HepG2 (cell line): Measurements from ENCODE around the gene PTPN14. TPM values are rescaled to one million over a fixed set of nuclear protein-coding genes. Genes with fewer than 3 reads are reported as not detected.

ENCODE experiments used
- ATAC-seq: fragments of 200-7000 bp; cut with Tn5 transposase; 3 replicates; pipeline ENCODE4 v1.9.1; 2020; ENCODE audit warnings: mild to moderate bottlenecking, moderate library complexity
- BruUV-seq: library from RNA; stranded (reverse); fragments of 400-500 nt; replicated peaks from 2 replicates; lab custom pipeline; 2021; lab: Mats Ljungman, UMichigan
- CTCF ChIA-PET: fragments of 300-600 bp; formaldehyde crosslinking; extraction: SDS; loops from one replicate; lab custom pipeline; 2021; ENCODE audit warnings: low total read pairs, inconsistent platforms, low intra/inter-chr PET ratio; lab: Yijun Ruan, JAX
- POLR2A ChIA-PET: fragments of 350-600 bp; sonication (Branson Sonifier 250); formaldehyde crosslinking; loops from one replicate; lab custom pipeline; 2020; ENCODE audit warnings: antibody characterized with exemption, inconsistent platforms; lab: Yijun Ruan, JAX
- DNase-seq: peaks from one replicate; pipeline ENCODE4 v3.0.0-alpha.2; 2015; ENCODE audit warnings: low spot score
- FAIRE-seq: peaks from 3 replicates; lab custom pipeline; 2011; peaks lifted over from hg19 to GRCh38; lab: Jason Lieb, UNC
- H2AFZ ChIP-seq: one replicate; pipeline ENCODE4 v1.6.1; 2011; ENCODE audit warnings: low read length, inconsistent platforms
- H3K27ac ChIP-seq: fragments of 300-600 bp; 3 replicates; pipeline ENCODE4 v1.8.0; 2011; ENCODE audit warnings: mixed run types, mild to moderate bottlenecking, mixed read lengths, low read length, inconsistent platforms; ENCODE audit not compliant: insufficient read depth; ENCODE audit errors: extremely low read length
- H3K27me3 ChIP-seq, 2 experiments: fragments of 200-600 bp in 1 of 2; 2 replicates in 1 of 2; 3 replicates in 1 of 2; pipeline versions ENCODE4 v1.6.0 to v1.8.0; 2011; ENCODE audit warnings: low read length in 2 of 2, mild to moderate bottlenecking in 2 of 2, moderate library complexity in 2 of 2, inconsistent platforms in 1 of 2; ENCODE audit not compliant: insufficient read depth in 2 of 2, control insufficient read depth in 1 of 2
- H3K36me3 ChIP-seq, 2 experiments: fragments of 200-600 bp in 1 of 2; replicated peaks in 1 of 2; 2 replicates in 1 of 2; 3 replicates in 1 of 2; pipeline versions ENCODE4 v1.5.1 to v1.8.0; 2011; ENCODE audit warnings: low read length in 2 of 2, inconsistent platforms in 1 of 2; ENCODE audit not compliant: insufficient read depth in 2 of 2, control insufficient read depth in 1 of 2
- H3K4me1 ChIP-seq: 2 replicates; pipeline ENCODE4 v1.5.1; 2012; ENCODE audit warnings: low read length, inconsistent platforms; ENCODE audit not compliant: insufficient read depth
- H3K4me2 ChIP-seq: 2 replicates; pipeline ENCODE4 v1.6.0; 2011; ENCODE audit warnings: low read depth, low read length, inconsistent platforms
- H3K4me3 ChIP-seq, 3 experiments: fragments of 200-600 bp in 1 of 3; sonication (generic), shearing (Covaris generic) in 1 of 3; replicated peaks in 1 of 3; 2 replicates each; pipeline ENCODE4 v1.5.1; 2011 to 2016; ENCODE audit warnings: low read length in 3 of 3, inconsistent platforms in 2 of 3, low read depth in 2 of 3, mild to moderate bottlenecking in 2 of 3, control low read depth in 1 of 3, mixed read lengths in 1 of 3; ENCODE audit not compliant: insufficient read depth in 1 of 3
- H3K79me2 ChIP-seq: one replicate; pipeline ENCODE4 v1.6.1; 2011; ENCODE audit warnings: low read length, inconsistent platforms; ENCODE audit not compliant: insufficient read depth
- H3K9ac ChIP-seq: 2 replicates; pipeline ENCODE4 v1.6.0; 2011; ENCODE audit warnings: mild to moderate bottlenecking, low read depth, low read length, inconsistent platforms; ENCODE audit not compliant: insufficient read depth
- H3K9me3 ChIP-seq: 2 replicates; pipeline ENCODE4 v1.5.1; 2012; ENCODE audit warnings: mild to moderate bottlenecking, low read length
- H4K20me1 ChIP-seq: 2 replicates; pipeline ENCODE4 v1.6.0; 2011; ENCODE audit warnings: inconsistent platforms, mild to moderate bottlenecking, low read length, moderate library complexity; ENCODE audit not compliant: insufficient read depth
- GPN1 ChIP-seq: sonication (generic); formaldehyde crosslinking; IDR thresholded peaks from 2 replicates; pipeline ENCODE4 v1.5.1; 2020; ENCODE audit warnings: missing genetic modification reagents, borderline replicate concordance
- PTBP1 ChIP-seq: fragments of 200-400 bp; formaldehyde crosslinking; IDR thresholded peaks from 2 replicates; pipeline ENCODE4 v1.6.1; 2018; ENCODE audit warnings: low read length, low read depth; ENCODE audit not compliant: poor library complexity, severe bottlenecking
- RBM22 ChIP-seq: fragments of 200-400 bp; formaldehyde crosslinking; optimal IDR thresholded peaks from 2 replicates; pipeline ENCODE3; 2017; ENCODE audit warnings: mild to moderate bottlenecking, low read length, moderate library complexity
- XRCC5 ChIP-seq: fragments of 200-400 bp; formaldehyde crosslinking; optimal IDR thresholded peaks from 2 replicates; pipeline ENCODE3; 2017; ENCODE audit warnings: mild to moderate bottlenecking, low read length
- ZNF253 ChIP-seq: sonication (generic); formaldehyde crosslinking; IDR thresholded peaks from 2 replicates; pipeline ENCODE4 v1.8.0; 2022; ENCODE audit warnings: mild to moderate bottlenecking, missing genetic modification reagents, borderline replicate concordance
- WGBS: methylation state at CpG from one replicate; pipeline ENCODE4 v1.1.6; 2017; ENCODE audit warnings: low lambda C conversion rate; 5-methylcytosine and 5-hydroxymethylcytosine counted together
- in situ Hi-C: cut with HindIII; loops from 2 replicates; pipeline ENCODE4 v1.10.0; 2017; ENCODE audit warnings: low pct_unique_long_range_greater_than_20kb; ENCODE audit not compliant: extremely low pct_ligation_motif_present
- intact Hi-C: fragments of 100-400 bp; cut with micrococcal nuclease; formaldehyde crosslinking; loops from one replicate; pipeline ENCODE4 v1.10.0; 2022; ENCODE audit not compliant: unreplicated experiment
- polyA plus RNA-seq, 8 experiments: library from polyadenylated mRNA; depleted of rRNA in 3 of 8; stranded (reverse) in 7 of 8; unstranded in 1 of 8; fragments of >200 nt; fragmentation: Illumina TruSeq in 4 of 8; extraction: Trizol in 4 of 8; gene quantifications; 2 replicates each; pipeline versions ENCODE4 v1.2.1 to v1.2.3, GENCODE V29; 2011 to 2016; ENCODE audit warnings: low read depth in 4 of 8, missing spikeins in 1 of 8, mixed read lengths in 1 of 8; ENCODE audit not compliant: insufficient read depth in 1 of 8
- total RNA-seq, 5 experiments: library from RNA; depleted of rRNA; stranded (reverse); fragments of >200 nt; fragmentation: Illumina TruSeq; extraction: Trizol; gene quantifications; 2 replicates each; pipeline ENCODE4 v1.2.3, GENCODE V29; 2016; ENCODE audit warnings: low read depth in 1 of 5
- TF ChIP-seq, protein P1 (sequence below): sonication (generic); formaldehyde crosslinking; IDR thresholded peaks from 2 replicates; pipeline ENCODE4 v1.4.0; 2020; ENCODE audit warnings: mild to moderate bottlenecking, low read depth, missing genetic modification reagents
- TF ChIP-seq, protein P2 (sequence below): sonication (generic); formaldehyde crosslinking; IDR thresholded peaks from 2 replicates; pipeline ENCODE4 v1.9.0; 2021; ENCODE audit warnings: missing genetic modification reagents, mild to moderate bottlenecking, borderline replicate concordance

PTPN14 gene
- total and polyA plus RNA-seq, 2 of the 13 experiments (the other 11 are each of a cell fraction or from before 2014, with no cell fraction given), result 3.9 to 4.7 TPM

DNA sequence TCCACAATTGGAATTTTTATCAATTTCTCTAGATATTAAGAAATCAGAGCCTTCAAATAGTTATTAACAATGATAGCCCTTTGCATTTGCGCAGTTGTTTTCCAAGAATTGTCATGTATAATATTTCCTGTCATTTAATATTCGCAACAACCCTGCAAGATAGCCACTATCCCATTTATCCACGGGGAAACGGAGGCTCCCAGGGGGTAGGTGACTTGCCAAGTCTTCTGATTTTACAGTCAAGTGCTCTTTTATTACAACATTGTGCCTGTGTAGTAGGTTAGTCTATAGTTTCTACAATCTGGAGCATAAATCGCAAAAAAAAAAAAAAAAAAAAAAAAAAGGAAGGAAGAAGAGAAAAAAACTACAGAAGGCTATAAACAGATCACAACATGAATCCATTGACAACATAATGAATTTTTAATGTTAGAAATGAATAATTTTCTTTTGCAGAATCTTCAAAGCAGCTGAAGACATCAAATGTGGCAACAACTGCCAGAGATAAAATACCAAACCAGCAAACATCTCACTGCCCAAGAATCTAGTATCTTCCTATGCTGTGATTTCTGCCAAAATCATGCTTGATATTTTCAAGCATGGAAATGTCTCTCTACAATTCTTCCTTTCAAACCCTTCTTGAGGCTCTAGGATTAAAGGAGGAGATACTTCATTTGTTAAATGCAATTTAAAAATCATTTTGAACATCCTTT is 125.5 kb downstream of the PTPN14 start:
- H3K4me3 ChIP-seq, result no peak overlapping the region
- H3K27ac ChIP-seq, result no peak overlapping the region
- no peaks in the 10 kb centered on the region; a peak in 1 of 5 replicates for H3K36me3 ChIP-seq
- no peak overlapping the region for H3K9ac ChIP-seq
- H3K27me3 ChIP-seq, result no peaks in the 10 kb centered on the region; a peak in 1 of 5 replicates
- ChIA-PET POLR2A (no interaction called here), CTCF (no interaction called here)
- in situ Hi-C loops (loop anchor here (10.0 kb wide), 1 partner anchor 139 kb away; no protein-coding TSS in a partner anchor), intact Hi-C loops (no loop called here)
- H3K9me3 ChIP-seq, result no peaks in the 10 kb centered on the region
- TF ChIP-seq PTBP1, result no peak
- TF ChIP-seq, protein P1, sequence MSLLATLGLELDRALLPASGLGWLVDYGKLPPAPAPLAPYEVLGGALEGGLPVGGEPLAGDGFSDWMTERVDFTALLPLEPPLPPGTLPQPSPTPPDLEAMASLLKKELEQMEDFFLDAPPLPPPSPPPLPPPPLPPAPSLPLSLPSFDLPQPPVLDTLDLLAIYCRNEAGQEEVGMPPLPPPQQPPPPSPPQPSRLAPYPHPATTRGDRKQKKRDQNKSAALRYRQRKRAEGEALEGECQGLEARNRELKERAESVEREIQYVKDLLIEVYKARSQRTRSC, result no peak
- TF ChIP-seq ZNF253 (CRISPR knock-in tag), result no peak
- TF ChIP-seq GPN1 (CRISPR knock-in tag), result no peak
- TF ChIP-seq XRCC5, result no peak
- H4K20me1 ChIP-seq, result no peaks in the 10 kb centered on the region
- DNase-seq (no peak), ATAC-seq (no peak), FAIRE-seq (no peak)
- H2AFZ ChIP-seq, result no peak overlapping the region
- no TSS peak for BruUV-seq
- no peak overlapping the region for H3K4me2 ChIP-seq
- peaks cover 10% of the 10 kb centered on the region for H3K4me1 ChIP-seq
- H3K79me2 ChIP-seq, result no peaks in the 10 kb centered on the region
- WGBS, result 94% methylated on average over 5 of the region's 5 CpGs

DNA sequence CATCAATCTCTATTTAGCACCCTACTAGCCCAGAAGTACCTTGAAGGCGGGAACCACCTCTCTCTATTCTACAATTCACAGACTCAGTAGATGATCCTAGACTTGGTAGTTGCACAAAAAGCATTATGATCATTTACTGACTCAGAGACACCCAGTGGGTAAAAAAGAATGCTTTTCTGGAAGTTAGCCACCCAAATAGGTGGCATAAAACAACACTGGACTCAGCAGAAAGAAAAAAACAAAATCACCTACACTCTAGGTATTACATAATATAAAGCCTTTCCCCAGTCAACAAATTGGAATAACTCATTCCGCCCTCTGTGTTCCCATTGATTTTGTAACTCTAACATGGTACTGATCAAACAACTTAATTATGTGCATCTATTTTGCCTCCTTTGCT is 126.3 kb downstream of the PTPN14 start:
- FAIRE-seq, result no peak

More for the DNA sequence above, 126.3 kb downstream of the PTPN14 start:
- Histone ChIP-seq H3K79me2 (no peaks in the 10 kb centered on the region), H3K36me3 (no peaks in the 10 kb centered on the region; a peak in 1 of 5 replicates), H3K4me2 (no peak overlapping the region), H3K4me3 (no peak overlapping the region), H4K20me1 (no peaks in the 10 kb centered on the region), H3K4me1 (peaks cover 10% of the 10 kb centered on the region), H3K9me3 (no peaks in the 10 kb centered on the region), H3K27me3 (no peaks in the 10 kb centered on the region; a peak in 1 of 5 replicates), H3K9ac (no peak overlapping the region), H2AFZ (no peak overlapping the region), H3K27ac (no peak overlapping the region)
- in situ Hi-C loops (loop anchor here (10.0 kb wide), 1 partner anchor 140 kb away; no protein-coding TSS in a partner anchor), intact Hi-C loops (no loop called here)
- ChIA-PET CTCF (no interaction called here), POLR2A (no interaction called here)
- ATAC-seq, result no peak
- BruUV-seq, result no TSS peak
- no peak for TF ChIP-seq RBM22
- TF ChIP-seq, protein P2, sequence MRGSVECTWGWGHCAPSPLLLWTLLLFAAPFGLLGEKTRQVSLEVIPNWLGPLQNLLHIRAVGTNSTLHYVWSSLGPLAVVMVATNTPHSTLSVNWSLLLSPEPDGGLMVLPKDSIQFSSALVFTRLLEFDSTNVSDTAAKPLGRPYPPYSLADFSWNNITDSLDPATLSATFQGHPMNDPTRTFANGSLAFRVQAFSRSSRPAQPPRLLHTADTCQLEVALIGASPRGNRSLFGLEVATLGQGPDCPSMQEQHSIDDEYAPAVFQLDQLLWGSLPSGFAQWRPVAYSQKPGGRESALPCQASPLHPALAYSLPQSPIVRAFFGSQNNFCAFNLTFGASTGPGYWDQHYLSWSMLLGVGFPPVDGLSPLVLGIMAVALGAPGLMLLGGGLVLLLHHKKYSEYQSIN (CRISPR knock-in tag), result no peak
- no peak for DNase-seq
- WGBS, result 89% methylated on average over 2 of the region's 2 CpGs
